HEK293T (cell line): ENCODE data around the gene NUP62.

Experiments used
- ARNT ChIP-seq: fragments of 450-650 bp; IDR thresholded peaks from 2 replicates; pipeline ENCODE4 v1.6.1; 2017; ENCODE audit warnings: mild to moderate bottlenecking
- BHLHE40 ChIP-seq: fragments of 450-650 bp; IDR thresholded peaks from 2 replicates; pipeline ENCODE4 v1.6.1; 2016; ENCODE audit warnings: mild to moderate bottlenecking, moderate library complexity, borderline replicate concordance
- CTBP1 ChIP-seq: fragments of 450-650 bp; IDR thresholded peaks from 2 replicates; pipeline ENCODE4 v1.6.1; 2016; ENCODE audit warnings: borderline replicate concordance
- FOXK2 ChIP-seq: fragments of 450-650 bp; IDR thresholded peaks from 2 replicates; pipeline ENCODE4 v1.6.1; 2016; ENCODE audit warnings: mild to moderate bottlenecking
- FOXM1 ChIP-seq: fragments of 450-650 bp; IDR thresholded peaks from 2 replicates; pipeline ENCODE4 v1.6.1; 2017; ENCODE audit warnings: mild to moderate bottlenecking, borderline replicate concordance
- HDGF ChIP-seq: fragments of 450-650 bp; IDR thresholded peaks from 2 replicates; pipeline ENCODE4 v1.6.1; 2017; ENCODE audit warnings: antibody characterized with exemption, borderline replicate concordance
- L3MBTL2 ChIP-seq: fragments of 450-650 bp; conservative IDR thresholded peaks from 2 replicates; pipeline ENCODE4 v1.6.1; 2016; ENCODE audit warnings: mild to moderate bottlenecking
- PKNOX1 ChIP-seq: fragments of 450-650 bp; IDR thresholded peaks from 2 replicates; pipeline ENCODE4 v1.6.1; 2016
- SP1 ChIP-seq: fragments of 450-650 bp; IDR thresholded peaks from 2 replicates; pipeline ENCODE4 v1.6.1; 2017
- SUZ12 ChIP-seq: fragments of 450-650 bp; IDR thresholded peaks from 2 replicates; pipeline ENCODE4 v1.6.1; 2016; ENCODE audit warnings: mild to moderate bottlenecking
- TARDBP ChIP-seq: fragments of 450-650 bp; IDR thresholded peaks from 2 replicates; pipeline ENCODE4 v1.6.1; 2016
- ZNF384 ChIP-seq: fragments of 450-650 bp; IDR thresholded peaks from 2 replicates; pipeline ENCODE4 v1.6.1; 2016

DNA sequence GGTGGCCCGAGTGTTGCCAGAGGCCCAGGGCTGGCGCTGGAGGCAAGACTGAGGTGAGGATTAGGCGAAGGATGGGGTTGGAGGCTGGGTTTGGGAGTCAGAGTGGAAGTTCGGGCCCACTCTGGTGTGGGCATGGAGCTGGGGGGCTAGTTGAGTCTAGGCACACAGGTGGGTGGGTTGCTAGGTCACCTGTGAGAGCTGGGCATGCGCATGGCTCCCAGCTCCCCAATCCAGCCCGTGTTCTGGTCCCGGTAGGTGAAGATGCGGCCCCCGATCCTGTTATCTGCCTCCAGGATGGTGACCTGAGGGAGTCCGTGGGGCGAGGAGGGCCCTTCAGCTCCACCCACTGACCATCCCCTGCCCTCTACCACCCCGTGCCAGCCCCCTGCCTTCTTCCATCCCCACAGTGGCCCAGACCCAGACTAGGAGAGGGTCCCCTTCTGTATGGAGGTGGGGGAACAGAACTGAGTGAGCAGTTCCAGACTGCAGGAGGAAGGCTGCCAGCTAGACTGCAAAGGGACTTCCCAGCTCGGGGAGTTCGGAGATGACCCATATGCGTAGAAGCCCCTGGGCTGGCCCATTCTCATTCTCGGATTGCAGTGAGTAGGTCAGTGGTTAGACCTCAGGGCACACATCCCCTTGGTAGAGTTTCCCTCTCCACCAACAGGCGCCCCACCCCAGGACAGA, 34.3 kb downstream of the NUP62 start:
- TF ChIP-seq ARNT: no peak
- no peak for TF ChIP-seq BHLHE40
- TF ChIP-seq FOXM1: no peak
- no peak for TF ChIP-seq SP1
- no peak for TF ChIP-seq CTBP1
- no peak for TF ChIP-seq HDGF
- TF ChIP-seq TARDBP: no peak
- TF ChIP-seq L3MBTL2: no peak
- no peak for TF ChIP-seq FOXK2
- TF ChIP-seq ZNF384: no peak
- TF ChIP-seq PKNOX1: no peak
- TF ChIP-seq SUZ12: no peak
